Natural killer cell treated with Interleukin-12 subunit alpha and Interleukin-12 subunit beta and Interleukin-15 and Interleukin-18, amount 100 ng/mL, for 72 hours (primary cell): ENCODE results near the gene EMC6. TPM values are rescaled to one million over a fixed set of nuclear protein-coding genes. Genes with fewer than 3 reads are reported as not detected.

Source experiments
- ATAC-seq, 2 donors: fragments of 150-1000 bp; cut with Tn5 transposase in 1 of 2; sonication (Bioruptor Pico), chemical (Tn5 transposase) in 1 of 2; 2 replicates each; pipeline ENCODE4 v1.10.0; 2021
- DNase-seq: peaks from one replicate; pipeline ENCODE4 v3.0.0; 2022; ENCODE audit warnings: low spot score
- H3K27ac Mint-ChIP-seq, 2 donors: 1 replicate in 1 of 2; 2 replicates in 1 of 2; pipeline ENCODE4 v1.8.0; 2022; ENCODE audit warnings: mixed read lengths in 2 of 2, mild to moderate bottlenecking in 1 of 2, moderate library complexity in 1 of 2
- H3K27me3 Mint-ChIP-seq, 2 donors: 1 replicate in 1 of 2; 2 replicates in 1 of 2; pipeline ENCODE4 v1.8.0; 2022; ENCODE audit warnings: mixed read lengths in 2 of 2
- H3K36me3 Mint-ChIP-seq: one replicate; pipeline ENCODE4 v1.8.0; 2022; ENCODE audit warnings: mixed read lengths
- H3K4me1 Mint-ChIP-seq, 2 donors: 1 replicate in 1 of 2; 2 replicates in 1 of 2; pipeline ENCODE4 v1.8.0; 2022; ENCODE audit warnings: low read depth in 2 of 2, mixed read lengths in 2 of 2, mild to moderate bottlenecking in 1 of 2
- H3K4me3 Mint-ChIP-seq: one replicate; pipeline ENCODE4 v1.8.0; 2022; ENCODE audit warnings: mixed read lengths
- H3K9me3 Mint-ChIP-seq: 2 replicates; pipeline ENCODE4 v1.8.0; 2022; ENCODE audit warnings: mixed read lengths
- total RNA-seq, 2 donors: library from RNA; stranded (reverse); gene quantifications; one replicate each; pipeline ENCODE4 v1.2.3, GENCODE V29; 2022

Gene EMC6
- total RNA-seq = 10 to 100 TPM; 43.7 to 56.2 TPM

DNA sequence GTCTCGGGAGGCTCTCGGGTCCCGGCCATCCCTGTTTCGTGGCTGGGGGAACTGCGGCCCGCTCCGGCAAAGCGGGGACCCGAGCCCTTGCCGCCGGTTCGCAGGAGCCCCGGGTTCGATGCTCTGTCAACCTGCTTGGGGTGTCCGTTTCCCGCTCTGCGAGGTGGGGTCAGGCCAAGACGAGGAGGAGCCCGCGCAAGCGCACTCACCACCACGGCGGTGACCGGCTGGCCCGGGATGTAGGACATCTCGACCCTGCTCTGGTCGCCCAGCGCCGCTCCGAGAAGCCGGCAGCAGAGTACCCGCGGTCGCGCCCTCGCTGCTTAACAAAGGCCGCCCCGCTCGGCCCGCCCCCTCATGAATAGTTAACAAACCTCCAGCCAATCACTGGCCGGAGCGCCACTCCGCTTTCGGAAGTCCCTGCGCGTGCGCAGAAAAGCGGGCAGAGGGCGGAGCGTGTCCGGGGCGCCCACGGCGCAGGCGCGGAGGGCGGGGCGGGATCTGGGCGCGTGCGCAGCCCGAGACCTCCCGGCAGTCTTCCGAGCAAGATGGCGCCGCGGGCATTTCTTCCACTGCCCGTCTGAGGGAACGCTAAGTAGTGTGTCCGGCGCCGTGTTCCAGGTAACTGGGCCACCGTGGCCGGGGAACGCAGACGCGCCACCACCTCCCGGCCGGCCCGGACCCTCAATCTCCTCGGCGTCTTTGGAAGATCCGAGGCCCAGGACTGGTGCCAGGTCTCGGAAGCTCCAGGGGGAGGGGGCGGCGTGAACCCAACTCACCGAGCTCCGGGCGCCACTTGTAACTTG lies at the start of gene EMC6, which contains the start of gene TAX1BP3:
TSS of gene EMC6 (plus strand) at position 534 of the 806 bp plus-strand sequence. CDS start 335 bp downstream, outside the sequence.
TSS of gene TAX1BP3 (minus strand) at position 300 of the 806 bp plus-strand sequence. CDS start at position 248, 52 bp downstream.
- Mint-ChIP-seq H3K4me3 (peak within 1 kb of the TSS; percentile 95), H3K9me3 (no peaks in the 10 kb centered on the region), H3K36me3 (peaks cover 14% of the 10 kb centered on the region), H3K27ac (peak within 1 kb of the TSS; percentile 90 to 96), H3K27me3 (no peaks in the 10 kb centered on the region), H3K4me1 (peaks cover 36 to 50% of the 10 kb centered on the region in 2 donors)
- DNase-seq (peak; percentile 99), ATAC-seq (peak; percentile 86 to 89)

DNA sequence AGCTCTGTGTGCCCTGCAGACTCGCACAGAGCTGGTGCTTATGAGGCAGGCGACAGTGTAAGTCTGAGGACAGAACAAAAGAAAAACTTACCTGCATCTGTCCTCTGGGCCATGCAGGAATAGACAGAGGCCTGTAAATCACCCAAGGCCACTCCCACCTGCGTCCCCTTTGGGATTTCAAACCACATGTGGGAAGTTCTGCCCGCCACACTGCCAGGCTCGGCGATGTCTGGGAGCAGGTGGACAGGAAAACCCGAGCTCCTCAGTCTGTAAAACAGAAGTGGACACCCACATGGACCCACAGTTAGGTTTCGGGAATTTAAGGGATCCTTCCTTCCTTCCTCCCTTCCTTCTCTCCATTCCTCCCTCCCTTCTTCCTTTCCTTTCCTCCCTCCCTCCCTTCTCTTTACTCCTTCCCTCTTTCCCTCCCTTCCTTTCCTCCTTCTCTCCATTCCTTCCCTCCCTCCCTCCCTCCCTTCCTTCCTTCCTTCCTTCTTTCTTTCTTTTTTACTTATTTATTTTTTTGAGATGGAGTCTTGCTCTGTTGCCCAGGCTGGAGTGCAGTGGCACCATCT lies 47.4 kb upstream of the EMC6 start:
- no peak for DNase-seq
- H3K4me1 Mint-ChIP-seq = peaks cover 0 to 3% of the 10 kb centered on the region in 2 donors
- H3K9me3 Mint-ChIP-seq = no peaks in the 10 kb centered on the region
- H3K36me3 Mint-ChIP-seq = peaks cover 17% of the 10 kb centered on the region
- no peaks in the 10 kb centered on the region for H3K27me3 Mint-ChIP-seq
- no peak for ATAC-seq
- no peak overlapping the region for H3K4me3 Mint-ChIP-seq
- no peak overlapping the region for H3K27ac Mint-ChIP-seq

GRCh38 chr17:3622977-3623594 lies 45.5 kb upstream of the EMC6 start:
- Mint-ChIP-seq H3K27ac (no peak overlapping the region), H3K27me3 (no peaks in the 10 kb centered on the region), H3K36me3 (peaks cover 19% of the 10 kb centered on the region), H3K4me3 (no peak overlapping the region), H3K9me3 (no peaks in the 10 kb centered on the region), H3K4me1 (peaks cover 3 to 6% of the 10 kb centered on the region in 2 donors)
- ATAC-seq = peak in 1 of 2 donors; percentile 37
- DNase-seq = no peak

DNA sequence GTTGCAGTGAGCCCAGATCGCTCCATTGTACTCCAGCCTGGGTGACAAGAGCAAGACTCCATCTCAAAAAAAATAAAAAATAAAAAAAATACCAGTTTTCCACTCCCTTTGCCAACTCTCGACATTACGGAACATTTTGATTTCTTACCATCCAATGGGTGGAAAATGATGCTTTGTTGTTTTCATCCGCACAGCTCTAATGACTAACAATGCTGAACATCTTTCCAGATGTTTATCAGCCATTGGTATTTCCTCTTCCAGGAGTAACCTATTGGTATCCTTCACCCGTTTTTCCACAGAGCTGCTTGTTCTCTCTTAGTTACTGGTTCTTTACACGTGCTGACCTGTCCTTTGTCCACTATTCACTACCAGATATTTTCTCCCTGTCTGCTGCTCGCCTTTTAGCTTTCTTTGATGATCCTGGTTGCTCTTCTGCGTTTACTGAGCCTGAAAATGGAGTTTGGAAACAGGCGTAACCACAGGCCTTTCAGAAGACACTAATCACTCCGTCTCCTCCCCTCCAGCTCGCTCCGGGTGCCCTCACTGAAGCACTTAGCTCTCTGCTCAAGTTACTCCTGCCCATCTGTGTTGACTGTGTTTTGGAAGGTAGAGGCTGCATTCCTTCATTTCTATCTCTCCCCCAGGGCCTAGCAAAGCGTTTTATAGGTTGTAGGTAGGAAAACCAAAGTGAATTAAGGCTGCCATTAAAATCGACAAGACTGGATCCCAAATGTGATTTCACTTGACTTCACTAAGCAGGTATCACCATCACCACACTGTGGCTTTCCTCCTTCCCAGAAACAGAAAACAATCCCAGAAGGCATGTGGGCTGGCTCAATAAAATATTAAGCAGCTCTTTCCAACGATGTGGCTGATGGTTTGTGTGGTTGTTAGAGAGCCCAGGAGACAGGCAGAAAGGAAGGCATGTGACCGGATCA lies 41.5 kb upstream of the EMC6 start:
- no peak overlapping the region for H3K4me3 Mint-ChIP-seq
- no peaks in the 10 kb centered on the region for H3K27me3 Mint-ChIP-seq
- no peak overlapping the region for H3K27ac Mint-ChIP-seq
- DNase-seq (no peak), ATAC-seq (no peak)
- H3K4me1 Mint-ChIP-seq = peaks cover 6 to 11% of the 10 kb centered on the region in 2 donors
- peaks cover 17% of the 10 kb centered on the region for H3K36me3 Mint-ChIP-seq
- no peaks in the 10 kb centered on the region for H3K9me3 Mint-ChIP-seq

GRCh38 chr17:3627769-3628167 lies 40.8 kb upstream of the EMC6 start:
- no peaks in the 10 kb centered on the region for H3K27me3 Mint-ChIP-seq
- ATAC-seq (peak in 1 of 2 donors; percentile 12), DNase-seq (no peak)
- H3K4me1 Mint-ChIP-seq = peaks cover 10 to 11% of the 10 kb centered on the region in 2 donors
- no peaks in the 10 kb centered on the region for H3K9me3 Mint-ChIP-seq
- H3K27ac Mint-ChIP-seq = no peak overlapping the region
- no peak overlapping the region for H3K4me3 Mint-ChIP-seq
- peaks cover 17% of the 10 kb centered on the region for H3K36me3 Mint-ChIP-seq

DNA sequence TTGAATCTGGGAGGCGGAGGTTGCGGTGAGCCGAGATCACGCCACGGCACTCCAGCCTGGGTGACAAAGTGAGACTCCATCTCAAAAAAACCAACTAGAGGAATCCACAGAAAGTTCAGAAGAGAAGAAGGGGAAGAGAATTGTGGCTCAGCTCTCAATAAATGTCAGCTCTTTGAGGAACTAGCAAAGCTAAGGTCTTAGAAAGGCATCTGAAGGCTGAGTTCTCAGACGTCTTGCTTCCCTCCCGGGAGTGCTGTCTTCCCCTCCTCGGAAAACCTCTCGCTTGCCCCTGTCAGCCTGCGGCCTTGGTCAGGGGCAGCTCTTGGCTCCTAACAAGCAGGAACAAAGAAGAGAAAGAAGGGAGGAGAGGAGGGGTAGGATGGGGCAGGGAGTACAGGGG lies 37.8 kb upstream of the EMC6 start:
- no peak overlapping the region for H3K27ac Mint-ChIP-seq
- H3K9me3 Mint-ChIP-seq = no peaks in the 10 kb centered on the region
- no peaks in the 10 kb centered on the region for H3K27me3 Mint-ChIP-seq
- no peak overlapping the region for H3K4me3 Mint-ChIP-seq
- peaks cover 17 to 19% of the 10 kb centered on the region in 2 donors for H3K4me1 Mint-ChIP-seq
- peaks cover 12% of the 10 kb centered on the region for H3K36me3 Mint-ChIP-seq
- ATAC-seq (no peak), DNase-seq (no peak)

GRCh38 chr17:3632287-3632686 lies 36.3 kb upstream of the EMC6 start:
- H3K4me3 Mint-ChIP-seq = no peak overlapping the region
- ATAC-seq = no peak

DNA sequence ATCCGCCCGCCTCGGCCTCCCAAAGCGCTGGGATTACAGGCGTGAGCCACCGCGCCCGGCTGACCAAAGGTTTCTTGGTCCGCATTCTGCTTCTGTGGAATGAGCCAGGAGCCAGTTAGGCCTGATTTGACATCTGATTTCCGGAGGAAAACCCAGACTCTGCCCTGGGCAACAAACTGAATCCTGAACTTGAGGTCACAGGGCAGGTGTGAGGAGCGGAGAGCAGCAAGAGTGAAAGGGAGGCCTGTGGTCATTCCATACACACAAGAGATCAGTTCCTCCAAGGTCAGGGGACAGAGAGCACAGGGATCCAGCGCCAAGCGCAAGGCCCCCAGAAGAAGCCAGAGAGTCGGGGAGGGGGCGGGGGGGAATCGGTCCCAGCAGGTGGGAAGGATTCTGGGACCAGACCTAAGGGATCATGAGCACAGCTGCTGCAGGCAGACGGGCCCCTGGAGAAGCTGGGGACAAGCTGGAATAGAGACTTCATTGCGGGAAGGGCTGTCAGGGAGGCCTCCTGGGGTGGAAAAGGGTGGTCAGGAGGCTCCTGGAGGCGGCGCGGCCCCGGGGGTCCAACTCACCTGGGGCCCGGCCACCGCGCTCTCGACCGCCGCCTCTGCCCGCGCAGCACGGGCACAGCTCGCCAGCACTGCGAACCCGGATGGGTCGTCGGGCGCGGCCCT lies 33.0 kb upstream of the EMC6 start:
- Mint-ChIP-seq H3K27ac (peak overlapping the region; percentile 51 to 81), H3K36me3 (peaks cover 4% of the 10 kb centered on the region), H3K4me1 (peaks cover 32 to 36% of the 10 kb centered on the region in 2 donors), H3K9me3 (no peaks in the 10 kb centered on the region), H3K4me3 (peak overlapping the region; percentile 89), H3K27me3 (no peaks in the 10 kb centered on the region)
- DNase-seq (no peak), ATAC-seq (no peak)

More at GRCh38 chr17:3632287-3632686, 36.3 kb upstream of the EMC6 start:
- Mint-ChIP-seq H3K27me3 (no peaks in the 10 kb centered on the region), H3K4me1 (peaks cover 17 to 23% of the 10 kb centered on the region in 2 donors), H3K36me3 (peaks cover 7% of the 10 kb centered on the region), H3K27ac (no peak overlapping the region), H3K9me3 (no peaks in the 10 kb centered on the region)
- DNase-seq = no peak

DNA sequence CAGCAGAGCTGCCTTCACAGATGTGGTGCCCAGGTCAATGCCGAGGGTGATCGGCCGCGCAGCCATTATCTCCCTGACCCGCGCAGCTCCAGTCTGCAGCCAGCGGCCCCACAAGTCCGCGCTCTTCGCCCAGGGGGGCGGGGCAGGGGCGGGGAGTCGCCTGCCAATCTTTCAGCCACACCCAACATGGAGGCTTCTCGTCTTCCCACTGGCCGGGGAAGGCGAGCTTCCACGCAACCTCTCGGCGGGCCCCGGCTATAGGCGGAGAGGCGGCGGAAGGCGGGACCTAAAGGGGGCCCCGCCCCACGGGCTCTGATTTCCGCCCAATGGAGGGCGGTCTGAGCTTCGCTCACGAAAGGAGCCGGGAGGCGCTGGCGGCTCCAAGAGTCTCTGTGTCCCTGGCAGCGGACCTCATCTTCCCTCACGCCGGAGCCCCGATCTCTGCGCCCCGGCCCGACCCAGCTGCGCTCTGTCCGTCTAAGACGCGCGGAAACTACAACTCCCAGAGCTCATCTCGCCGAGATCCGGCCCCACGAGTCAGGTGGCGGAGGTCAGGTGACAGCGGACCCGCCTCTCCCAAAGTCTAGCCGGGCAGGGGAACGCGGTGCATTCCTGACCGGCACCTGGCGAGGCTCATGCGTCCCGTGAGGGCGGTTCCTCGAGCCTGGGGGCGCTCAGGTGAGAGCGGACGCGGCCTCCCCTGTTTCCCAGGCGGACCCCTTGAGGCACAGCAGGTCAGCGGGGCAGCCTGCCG lies 32.3 kb upstream of the EMC6 start, which contains the start of the genes CTNS and SHPK:
TSS of gene CTNS (plus strand) at position 607 of the 754 bp plus-strand sequence. CDS start 3,447 bp downstream, outside the sequence.
TSS of gene SHPK (minus strand) at position 97 of the 754 bp plus-strand sequence. CDS start at position 66, 31 bp downstream.
- H3K4me3 Mint-ChIP-seq = peak within 1 kb of the TSS; percentile 89
- H3K27me3 Mint-ChIP-seq = no peaks in the 10 kb centered on the region
- peak; percentile 95 to 97 for ATAC-seq

DNA sequence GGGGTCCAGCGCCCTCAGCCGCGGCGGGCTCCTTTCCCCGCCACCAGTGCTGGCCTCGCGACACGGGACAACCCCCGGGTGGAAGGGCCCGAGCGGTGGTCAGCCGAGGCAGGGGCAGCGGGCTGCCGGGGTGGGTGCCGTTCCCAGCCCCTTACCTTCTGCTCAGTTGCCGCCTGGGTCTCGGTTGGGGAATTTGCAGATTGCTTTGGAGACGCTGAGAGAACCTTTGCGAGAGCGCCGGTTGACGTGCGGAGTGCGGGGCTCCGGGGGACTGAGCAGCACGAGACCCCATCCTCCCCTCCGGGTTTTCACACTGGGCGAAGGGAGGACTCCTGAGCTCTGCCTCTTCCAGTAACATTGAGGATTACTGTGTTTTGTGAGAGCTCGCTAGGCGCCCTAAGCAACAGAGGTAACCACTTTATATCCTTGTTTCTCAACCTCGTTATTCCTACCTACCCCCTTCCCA lies 31.7 kb upstream of the EMC6 start:
- Mint-ChIP-seq H3K9me3 (no peaks in the 10 kb centered on the region), H3K27ac (peak overlapping the region; percentile 90 to 93), H3K27me3 (no peaks in the 10 kb centered on the region), H3K4me3 (peak overlapping the region; percentile 89), H3K36me3 (peaks cover 4% of the 10 kb centered on the region), H3K4me1 (peaks cover 32 to 34% of the 10 kb centered on the region in 2 donors)
- ATAC-seq (no peak), DNase-seq (no peak)

More for the DNA sequence above, 32.3 kb upstream of the EMC6 start, which contains the start of the genes CTNS and SHPK:
- Mint-ChIP-seq H3K27ac (peak within 1 kb of the TSS; percentile 90 to 93), H3K36me3 (peaks cover 4% of the 10 kb centered on the region), H3K4me1 (peaks cover 32 to 34% of the 10 kb centered on the region in 2 donors), H3K9me3 (no peaks in the 10 kb centered on the region)
- peak; percentile 96 for DNase-seq

- H3K9me3 Mint-ChIP-seq = no peaks in the 10 kb centered on the region
- H3K36me3 Mint-ChIP-seq = peaks cover 11% of the 10 kb centered on the region
- peak overlapping the region; percentile 78 to 89 for H3K27ac Mint-ChIP-seq
- peak overlapping the region; percentile 76 for H3K4me3 Mint-ChIP-seq
- no peak for DNase-seq
- H3K4me1 Mint-ChIP-seq = peaks cover 27 to 33% of the 10 kb centered on the region in 2 donors
- no peaks in the 10 kb centered on the region for H3K27me3 Mint-ChIP-seq
- peak in 1 of 2 donors; percentile 22 for ATAC-seq
Observed at GRCh38 chr17:3639981-3640596, 28.5 kb upstream of the EMC6 start.
